Retina (tissue), 1 donor: ENCODE measurements around the gene TMEM244.
"Not testable (repeated sequence)": the region's sequence is repeated elsewhere in the genome, so short reads cannot be mapped to it uniquely, and the experiment has no call there.

Experiments used
- DNase-seq: peaks from one replicate; pipeline ENCODE4 v3.0.0-alpha.2; 2016

The TMEM244 gene

DNA sequence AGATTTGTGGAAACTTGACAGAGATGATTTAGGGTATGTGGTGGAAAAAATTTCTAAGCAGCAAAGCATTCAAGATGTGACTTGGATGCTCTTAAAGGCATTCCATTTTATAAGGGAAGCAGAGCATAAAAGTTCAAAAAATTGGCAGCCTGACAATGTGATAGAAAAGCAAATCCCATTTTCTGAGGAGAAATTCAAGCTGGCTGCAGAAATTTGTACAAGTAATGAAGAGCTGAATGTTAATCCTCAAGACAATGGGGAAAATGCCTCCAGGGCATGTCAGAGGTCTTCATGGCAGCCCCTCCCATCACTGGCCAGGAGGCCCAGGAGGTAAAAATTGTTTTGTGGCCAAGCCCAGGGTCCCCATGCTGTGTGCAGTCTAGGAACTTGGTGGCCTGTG, 58.2 kb downstream of the TMEM244 start:
- not testable (repeated sequence) for DNase-seq

- no peak for DNase-seq
Observed at GRCh38 chr6:129801909-129802308, 59.2 kb downstream of the TMEM244 start.

DNA sequence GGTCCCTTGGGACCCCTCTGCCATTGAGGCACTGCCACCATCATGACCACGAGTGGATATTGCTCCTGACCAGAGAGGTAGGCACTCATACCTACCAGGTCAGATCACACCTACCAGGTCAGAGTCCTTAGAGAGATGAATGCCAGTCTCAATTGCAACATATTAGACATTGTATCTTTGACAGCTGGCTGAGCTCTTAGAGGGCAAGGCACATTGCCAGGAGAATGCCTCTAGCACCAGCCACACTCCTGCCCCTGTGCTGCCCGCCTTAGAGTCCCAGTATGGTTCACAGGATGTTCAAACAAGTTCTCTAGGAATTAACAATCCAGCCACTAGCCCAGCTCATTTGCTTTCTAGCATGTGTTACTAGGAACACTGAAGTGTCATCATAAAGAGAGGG, 65.9 kb downstream of the TMEM244 start:
- no peak for DNase-seq

DNA sequence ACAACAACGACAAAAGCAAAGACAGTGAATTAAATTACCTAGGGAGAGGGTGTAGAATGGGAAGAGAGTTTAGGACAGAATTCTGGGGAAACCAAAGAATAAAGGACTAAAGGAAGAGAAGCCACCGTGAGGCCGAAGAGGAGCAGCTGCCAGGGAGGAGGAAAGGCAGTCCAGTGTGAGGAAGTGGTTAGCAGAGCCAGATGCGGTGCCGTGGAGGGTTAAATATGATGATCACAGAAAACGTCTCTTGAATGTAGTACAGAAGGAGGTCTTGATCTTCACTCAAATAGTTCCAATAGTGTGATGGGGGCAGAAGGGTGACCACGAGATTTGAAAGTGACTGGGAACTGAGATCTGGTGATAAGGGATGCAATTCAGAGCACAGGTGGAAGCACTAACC, 67.7 kb downstream of the TMEM244 start:
- DNase-seq, result no peak

DNA sequence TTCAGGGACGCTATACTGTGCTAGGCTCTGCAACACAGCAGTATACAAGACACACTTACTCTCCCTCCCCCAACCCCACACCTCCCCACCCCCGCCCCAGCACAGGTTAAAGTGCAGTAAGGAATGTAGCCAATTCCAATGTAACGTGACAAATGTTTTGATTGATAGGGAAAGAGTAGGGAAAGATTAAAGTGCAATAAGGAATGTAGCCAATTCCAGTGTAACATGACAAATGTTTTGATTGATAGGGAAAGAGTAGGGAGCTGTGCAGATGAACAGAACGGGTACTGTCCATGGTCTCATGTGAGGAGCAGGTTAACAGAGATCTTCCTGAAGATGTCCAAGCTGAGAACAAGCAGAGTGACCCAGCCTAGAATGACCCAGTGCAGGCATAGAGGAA, 69.1 kb downstream of the TMEM244 start:
- no peak for DNase-seq

GRCh38 chr6:129790785-129791184, 70.3 kb downstream of the TMEM244 start:
- DNase-seq, result no peak

DNA sequence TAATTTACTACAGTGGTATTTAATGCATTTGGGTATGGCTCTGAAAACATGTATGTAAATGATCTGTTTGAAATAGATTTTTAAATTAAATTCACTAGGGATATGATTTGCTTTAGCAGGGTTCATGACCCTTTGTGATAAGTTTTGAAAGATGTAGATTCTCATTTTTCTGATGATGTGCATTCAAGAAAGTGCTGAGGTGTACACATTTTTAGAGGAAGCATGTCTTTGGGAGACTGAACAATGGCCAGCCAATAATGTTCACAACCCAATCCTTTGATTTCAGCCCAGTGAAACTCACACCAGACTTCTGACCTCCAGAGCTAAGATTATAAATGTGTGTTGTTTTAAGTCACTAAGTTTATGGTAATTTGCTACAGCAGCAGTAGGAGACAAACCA, 71.1 kb downstream of the TMEM244 start:
- no peak for DNase-seq

GRCh38 chr6:129787816-129788215, 73.3 kb downstream of the TMEM244 start:
- no peak for DNase-seq

DNA sequence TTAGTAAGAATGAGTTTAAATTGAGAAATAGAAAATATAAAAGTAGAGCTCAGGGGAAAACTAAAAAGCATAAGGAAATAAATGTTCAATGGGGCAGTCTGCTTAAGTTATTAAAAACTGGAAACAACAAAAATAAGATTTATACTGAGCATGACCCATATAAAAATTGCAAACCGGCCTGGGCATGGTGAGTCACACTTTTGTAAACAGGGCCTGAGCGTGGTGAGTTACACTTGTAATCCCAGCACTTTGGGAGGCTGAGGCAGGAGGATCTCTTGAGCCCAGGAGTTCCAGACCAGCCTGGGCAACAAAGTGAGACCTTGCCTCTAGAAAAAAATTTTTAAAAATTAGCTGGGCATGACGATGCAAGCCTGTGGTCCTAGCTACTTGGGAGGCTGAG, 74.6 kb downstream of the TMEM244 start:
- DNase-seq, result no peak

- DNase-seq, result no peak
Observed at GRCh38 chr6:129785756-129786135, 75.4 kb downstream of the TMEM244 start.

- no peak for DNase-seq
Observed at GRCh38 chr6:129785047-129785755, 75.9 kb downstream of the TMEM244 start.
